Mesenchymal stem cell (in vitro differentiated cells and primary cell): ENCODE data around the gene ISYNA1.

ENCODE experiments used
- DNase-seq: peaks from one replicate; pipeline ENCODE4 v3.0.0-alpha.2; 2013
- H2AFZ ChIP-seq: one replicate; pipeline ENCODE4 v1.6.1; 2013; ENCODE audit warnings: low read depth, mild to moderate bottlenecking, control low read depth, inconsistent platforms, low read length, moderate library complexity
- H2AK5ac ChIP-seq: 2 replicates; pipeline ENCODE4 v1.6.1; 2013; ENCODE audit warnings: low read length, moderate library complexity, mild to moderate bottlenecking, inconsistent platforms; ENCODE audit not compliant: severe bottlenecking
- H2BK120ac ChIP-seq: one replicate; pipeline ENCODE4 v1.6.1; 2013; ENCODE audit warnings: low read depth, mild to moderate bottlenecking, inconsistent platforms, low read length, moderate library complexity
- H2BK12ac ChIP-seq, 2 experiments: one replicate each; pipeline ENCODE4 v1.6.1; 2013; ENCODE audit warnings: inconsistent platforms in 2 of 2, low read length in 2 of 2, mild to moderate bottlenecking in 2 of 2, moderate library complexity in 2 of 2, control low read depth in 1 of 2
- H2BK15ac ChIP-seq: one replicate; pipeline ENCODE4 v1.6.1; 2013; ENCODE audit warnings: mild to moderate bottlenecking, low read depth, inconsistent platforms; ENCODE audit not compliant: poor library complexity, severe bottlenecking
- H2BK5ac ChIP-seq: 2 replicates; pipeline ENCODE4 v1.6.1; 2013; ENCODE audit warnings: low read depth, mild to moderate bottlenecking, low read length, control low read depth, inconsistent platforms; ENCODE audit not compliant: poor library complexity, severe bottlenecking
- H3K14ac ChIP-seq, 2 experiments: one replicate each; pipeline ENCODE4 v1.6.1; 2013; ENCODE audit warnings: inconsistent platforms in 2 of 2, low read length in 2 of 2, control low read depth in 1 of 2, mild to moderate bottlenecking in 1 of 2, moderate library complexity in 1 of 2
- H3K18ac ChIP-seq, 2 experiments: one replicate each; pipeline ENCODE4 v1.6.1; 2013; ENCODE audit warnings: inconsistent platforms in 2 of 2, low read length in 2 of 2, control low read depth in 1 of 2, low read depth in 1 of 2, mild to moderate bottlenecking in 1 of 2
- H3K23ac ChIP-seq, 2 experiments: one replicate each; pipeline ENCODE4 v1.6.1; 2013; ENCODE audit warnings: inconsistent platforms in 2 of 2, low read length in 2 of 2, mild to moderate bottlenecking in 2 of 2, moderate library complexity in 2 of 2, control low read depth in 1 of 2
- H3K27ac ChIP-seq: 2 replicates; pipeline ENCODE4 v1.5.1; 2013; ENCODE audit warnings: mild to moderate bottlenecking, moderate library complexity, low read length, control low read depth, inconsistent platforms; ENCODE audit not compliant: poor library complexity, severe bottlenecking
- H3K27me3 ChIP-seq, 2 experiments: 2 replicates each; pipeline versions ENCODE4 v1.6.1 to v1.7.0; 2013; ENCODE audit warnings: low read length in 2 of 2, mild to moderate bottlenecking in 2 of 2, moderate library complexity in 2 of 2, control low read depth in 1 of 2, inconsistent platforms in 1 of 2; ENCODE audit not compliant: control insufficient read depth in 1 of 2, insufficient read depth in 1 of 2
- H3K36me3 ChIP-seq, 2 experiments: 2 replicates each; pipeline versions ENCODE4 v1.6.1 to v1.7.0; 2013; ENCODE audit warnings: low read length in 2 of 2, control low read depth in 1 of 2, inconsistent platforms in 1 of 2, low read depth in 1 of 2, mild to moderate bottlenecking in 1 of 2; ENCODE audit not compliant: insufficient read depth in 2 of 2, control insufficient read depth in 1 of 2
- H3K4ac ChIP-seq, 2 experiments: one replicate each; pipeline ENCODE4 v1.6.1; 2013; ENCODE audit warnings: inconsistent platforms in 2 of 2, low read length in 2 of 2, mild to moderate bottlenecking in 2 of 2, moderate library complexity in 2 of 2, control low read depth in 1 of 2, low read depth in 1 of 2
- H3K4me1 ChIP-seq: 2 replicates; pipeline ENCODE4 v1.6.1; 2013; ENCODE audit warnings: low read depth, low read length, control low read depth; ENCODE audit not compliant: control insufficient read depth, insufficient read depth
- H3K4me2 ChIP-seq: 2 replicates; pipeline ENCODE4 v1.6.1; 2013; ENCODE audit warnings: low read length, mild to moderate bottlenecking, inconsistent platforms; ENCODE audit not compliant: poor library complexity, severe bottlenecking
- H3K4me3 ChIP-seq, 2 experiments: 2 replicates each; pipeline versions ENCODE4 v1.5.1 to v1.7.0; 2013; ENCODE audit warnings: low read length in 2 of 2, mild to moderate bottlenecking in 2 of 2, control low read depth in 1 of 2, low read depth in 1 of 2; ENCODE audit not compliant: insufficient read depth in 1 of 2
- H3K79me1 ChIP-seq: replicated peaks from 2 replicates; pipeline ENCODE4 v1.6.1; 2013; ENCODE audit warnings: mild to moderate bottlenecking, control low read depth, low read length, inconsistent platforms; ENCODE audit not compliant: poor library complexity, severe bottlenecking
- H3K9ac ChIP-seq: 2 replicates; pipeline ENCODE4 v1.7.0; 2013; ENCODE audit warnings: mild to moderate bottlenecking, low read length, moderate library complexity
- H3K9me3 ChIP-seq: 2 replicates; pipeline ENCODE4 v1.7.0; 2013; ENCODE audit warnings: mild to moderate bottlenecking, low read length; ENCODE audit not compliant: control insufficient read depth
- H4K8ac ChIP-seq: one replicate; pipeline ENCODE4 v1.6.1; 2013; ENCODE audit warnings: inconsistent platforms, mild to moderate bottlenecking, low read length, moderate library complexity
- H4K91ac ChIP-seq: one replicate; pipeline ENCODE4 v1.6.1; 2013; ENCODE audit warnings: mild to moderate bottlenecking, low read length, inconsistent platforms
- WGBS: methylation state at CpG from one replicate; pipeline ENCODE4 v1.1.7; 2013; ENCODE audit warnings: mixed read lengths; 5-methylcytosine and 5-hydroxymethylcytosine counted together

Gene ISYNA1

GRCh38 chr19:18473003-18473705, 35.2 kb upstream of the ISYNA1 start:
- Histone ChIP-seq H3K79me1 (peaks cover 25% of the 10 kb centered on the region), H3K9me3 (no peaks in the 10 kb centered on the region), H3K27ac (no peak overlapping the region), H2BK120ac (peak overlapping the region; percentile 40), H2BK12ac (no peak overlapping the region), H3K4me2 (no peak overlapping the region), H3K4me1 (peaks cover 53% of the 10 kb centered on the region), H2AK5ac (no peak overlapping the region), H2AFZ (no peak overlapping the region), H2BK5ac (no peak overlapping the region), H3K18ac (peak overlapping the region; percentile 13 to 26), H3K23ac (no peak overlapping the region), H4K8ac (no peak overlapping the region), H3K27me3 (no peaks in the 10 kb centered on the region), H4K91ac (peak overlapping the region; percentile 14), H3K9ac (no peak overlapping the region), H2BK15ac (no peak overlapping the region), H3K36me3 (peaks cover 32 to 34% of the 10 kb centered on the region in 2 experiments), H3K14ac (no peak overlapping the region), H3K4ac (peak overlapping the region; percentile 46 to 54), H3K4me3 (no peak overlapping the region)
- WGBS, result 78% methylated on average over 8 of the region's 8 CpGs
- DNase-seq, result peak; percentile 87

- no peak overlapping the region for H3K14ac ChIP-seq
- no peak overlapping the region for H2BK15ac ChIP-seq
- H3K36me3 ChIP-seq, result peaks cover 34 to 41% of the 10 kb centered on the region in 2 experiments
- no peak overlapping the region for H3K4ac ChIP-seq
- H3K18ac ChIP-seq, result no peak overlapping the region
- H3K4me3 ChIP-seq, result no peak overlapping the region
- H2AFZ ChIP-seq, result no peak overlapping the region
- H3K27me3 ChIP-seq, result no peaks in the 10 kb centered on the region
- H2BK12ac ChIP-seq, result peak overlapping the region; percentile 22 to 25
- H3K4me2 ChIP-seq, result no peak overlapping the region
- no peak overlapping the region for H4K8ac ChIP-seq
- peak overlapping the region; percentile 32 for H3K9ac ChIP-seq
- no peak overlapping the region for H3K23ac ChIP-seq
- H2BK5ac ChIP-seq, result no peak overlapping the region
- 58% methylated on average over 2 of the region's 2 CpGs for WGBS
- H3K27ac ChIP-seq, result no peak overlapping the region
- H4K91ac ChIP-seq, result no peak overlapping the region
- DNase-seq, result no peak
- peaks cover 32% of the 10 kb centered on the region for H3K79me1 ChIP-seq
- H3K4me1 ChIP-seq, result peaks cover 64% of the 10 kb centered on the region
- H2BK120ac ChIP-seq, result no peak overlapping the region
- H3K9me3 ChIP-seq, result no peaks in the 10 kb centered on the region
- H2AK5ac ChIP-seq, result no peak overlapping the region
Measured at GRCh38 chr19:18470787-18471186, 32.9 kb upstream of the ISYNA1 start.

GRCh38 chr19:18469069-18469846, 31.3 kb upstream of the ISYNA1 start:
- peaks cover 42 to 44% of the 10 kb centered on the region in 2 experiments for H3K36me3 ChIP-seq
- WGBS, result 78% methylated on average over 26 of the region's 28 CpGs

GRCh38 chr19:18468517-18468916, 30.6 kb upstream of the ISYNA1 start:
- H3K9ac ChIP-seq, result no peak overlapping the region
- H3K27ac ChIP-seq, result peak overlapping the region; percentile 86
- no peak for DNase-seq
- H2AK5ac ChIP-seq, result peak overlapping the region; percentile 17
- H4K8ac ChIP-seq, result no peak overlapping the region
- H2BK12ac ChIP-seq, result peak overlapping the region; percentile 44 to 45
- H3K23ac ChIP-seq, result no peak overlapping the region
- H2AFZ ChIP-seq, result no peak overlapping the region
- peak overlapping the region; percentile 31 for H2BK5ac ChIP-seq
- no peak overlapping the region for H4K91ac ChIP-seq
- H2BK15ac ChIP-seq, result no peak overlapping the region
- H3K14ac ChIP-seq, result peak overlapping the region in 1 of 2 experiments; percentile 41
- WGBS, result 70% methylated on average over 2 of the region's 3 CpGs
- no peak overlapping the region for H3K18ac ChIP-seq
- no peak overlapping the region for H3K4ac ChIP-seq
- peaks cover 67% of the 10 kb centered on the region for H3K4me1 ChIP-seq
- no peak overlapping the region for H3K4me3 ChIP-seq
- H3K4me2 ChIP-seq, result no peak overlapping the region
- peaks cover 39 to 44% of the 10 kb centered on the region in 2 experiments for H3K36me3 ChIP-seq
- H3K9me3 ChIP-seq, result no peaks in the 10 kb centered on the region
- H2BK120ac ChIP-seq, result no peak overlapping the region
- H3K27me3 ChIP-seq, result no peaks in the 10 kb centered on the region
- H3K79me1 ChIP-seq, result peaks cover 26% of the 10 kb centered on the region

More at GRCh38 chr19:18469069-18469846, 31.3 kb upstream of the ISYNA1 start:
- Histone ChIP-seq H3K9me3 (no peaks in the 10 kb centered on the region), H3K23ac (no peak overlapping the region), H3K4me2 (peak overlapping the region; percentile 74), H2BK5ac (peak overlapping the region; percentile 93), H3K9ac (peak overlapping the region; percentile 32), H3K27ac (peak overlapping the region; percentile 99), H2AFZ (no peak overlapping the region), H3K18ac (no peak overlapping the region), H2BK120ac (no peak overlapping the region), H3K4ac (no peak overlapping the region), H3K79me1 (peaks cover 33% of the 10 kb centered on the region), H3K14ac (no peak overlapping the region), H2BK12ac (peak overlapping the region in 1 of 2 experiments; percentile 59), H3K4me1 (peaks cover 73% of the 10 kb centered on the region), H3K4me3 (no peak overlapping the region), H4K91ac (peak overlapping the region; percentile 31), H2AK5ac (peak overlapping the region; percentile 85), H4K8ac (no peak overlapping the region), H2BK15ac (peak overlapping the region; percentile 15), H3K27me3 (no peaks in the 10 kb centered on the region)
- peak; percentile 69 for DNase-seq
